ENCODE results near the gene TPMT.
"Not testable (repeated sequence)": the region's sequence is repeated elsewhere in the genome, so short reads cannot be mapped to it uniquely, and the experiment has no call there.

The TPMT gene

GRCh38 chr6:18155150-18155863 lies 430 bp upstream of the TPMT start, which contains the start of gene KDM1B:
KDM1B (plus strand) TSS chr6:18155422; CDS start chr6:18159896, 4,474 bp downstream.
- peak; percentile 98 for DNase-seq

GRCh38 chr6:18153311-18153703 lies 1.6 kb downstream of the TPMT start:
- DNase-seq: no peak

- DNase-seq: no peak
These were observed 3.1 kb downstream of the TPMT start for GRCh38 chr6:18151801-18152200.

- DNase-seq: not testable (repeated sequence)
These were observed 3.5 kb downstream of the TPMT start for GRCh38 chr6:18151391-18151790.

GRCh38 chr6:18148304-18149025 lies 6.4 kb downstream of the TPMT start:
- no peak for DNase-seq

GRCh38 chr6:18147616-18148015 lies 7.3 kb downstream of the TPMT start:
- DNase-seq: no peak

GRCh38 chr6:18147160-18147559 lies 7.7 kb downstream of the TPMT start:
- DNase-seq: no peak

GRCh38 chr6:18142591-18142861 lies 12.4 kb downstream of the TPMT start:
- DNase-seq: no peak

- DNase-seq: no peak
These were observed 12.9 kb downstream of the TPMT start for GRCh38 chr6:18141805-18142590.

GRCh38 chr6:18139935-18140621 lies 14.8 kb downstream of the TPMT start:
- DNase-seq: no peak

- no peak for DNase-seq
These were observed 16.0 kb downstream of the TPMT start for GRCh38 chr6:18138906-18139305.

- DNase-seq: no peak
These were observed 18.6 kb downstream of the TPMT start for GRCh38 chr6:18136260-18136659.

- DNase-seq: no peak
These were observed 19.7 kb downstream of the TPMT start for GRCh38 chr6:18135171-18135570.

- DNase-seq: no peak
These were observed 22.5 kb downstream of the TPMT start for GRCh38 chr6:18132346-18132745.

- no peak for DNase-seq
These were observed 28.8 kb downstream of the TPMT start for GRCh38 chr6:18126121-18126520.

GRCh38 chr6:18122128-18123093 lies 32.5 kb downstream of the TPMT start, which contains the start of gene NHLRC1:
NHLRC1 (minus strand) TSS chr6:18122677; CDS start chr6:18122606, 71 bp downstream.
- DNase-seq: peak; percentile 84

- DNase-seq: no peak
These were observed 33.2 kb downstream of the TPMT start for GRCh38 chr6:18121580-18122127.

- no peak for DNase-seq
These were observed 35.6 kb downstream of the TPMT start for GRCh38 chr6:18119236-18119635.

- no peak for DNase-seq
These were observed 36.5 kb downstream of the TPMT start for GRCh38 chr6:18118330-18118729.

GRCh38 chr6:18117136-18117535 lies 37.7 kb downstream of the TPMT start:
- DNase-seq: no peak

- DNase-seq: no peak
These were observed 39.5 kb downstream of the TPMT start for GRCh38 chr6:18115356-18115755.

GRCh38 chr6:18110162-18110561 lies 44.7 kb downstream of the TPMT start:
- DNase-seq: no peak
